NCI-H187 (cell line): Measurements from ENCODE around the gene ARHGEF19.
"Not testable (repeated sequence)": the region's sequence is repeated elsewhere in the genome, so short reads cannot be mapped to it uniquely, and the experiment has no call there.

Experiments used
- DNase-seq, 2 experiments: peaks; one replicate each; lab custom pipeline; 2025; lab: John Stamatoyannopoulos, UW

ARHGEF19 gene

GRCh38 chr1:16244650-16245285, 32.3 kb upstream of the ARHGEF19 start:
- no peak for DNase-seq

- DNase-seq = peak; percentile 44 to 46
These were observed 31.6 kb upstream of the ARHGEF19 start for GRCh38 chr1:16243936-16244649.

GRCh38 chr1:16243215-16243610, 30.8 kb upstream of the ARHGEF19 start:
- no peak for DNase-seq

- no peak for DNase-seq
These were observed 30.2 kb upstream of the ARHGEF19 start for GRCh38 chr1:16242556-16243214.

GRCh38 chr1:16241221-16241708, 28.8 kb upstream of the ARHGEF19 start:
- DNase-seq = no peak

GRCh38 chr1:16239972-16240491, 27.6 kb upstream of the ARHGEF19 start:
- DNase-seq = no peak

- DNase-seq = no peak
These were observed 24.9 kb upstream of the ARHGEF19 start for GRCh38 chr1:16237343-16237830.

- DNase-seq = peak; percentile 83 to 91
These were observed 24.3 kb upstream of the ARHGEF19 start, which contains the start of gene CPLANE2 for GRCh38 chr1:16236511-16237342. Gene CPLANE2, minus strand, starts transcription at chr1:16237183. Its CDS starts 441 bp downstream, at chr1:16236742.

- DNase-seq = no peak
These were observed 23.6 kb upstream of the ARHGEF19 start for GRCh38 chr1:16235944-16236510.

GRCh38 chr1:16235347-16235746, 22.9 kb upstream of the ARHGEF19 start:
- DNase-seq = no peak

- no peak for DNase-seq
These were observed 21.0 kb upstream of the ARHGEF19 start for GRCh38 chr1:16233431-16233830.

- DNase-seq = no peak
These were observed 19.9 kb upstream of the ARHGEF19 start for GRCh38 chr1:16232316-16232710.

GRCh38 chr1:16231331-16232315, 19.2 kb upstream of the ARHGEF19 start:
- no peak for DNase-seq

- no peak for DNase-seq
These were observed 18.3 kb upstream of the ARHGEF19 start for GRCh38 chr1:16230744-16231143.

GRCh38 chr1:16229976-16230740, 17.7 kb upstream of the ARHGEF19 start:
- no peak for DNase-seq

- DNase-seq = peak; percentile 25 to 57
These were observed 14.2 kb upstream of the ARHGEF19 start for GRCh38 chr1:16226490-16227179.

- no peak for DNase-seq
These were observed 13.7 kb upstream of the ARHGEF19 start for GRCh38 chr1:16226129-16226489.

GRCh38 chr1:16224472-16224871, 12.0 kb upstream of the ARHGEF19 start:
- no peak for DNase-seq

GRCh38 chr1:16222716-16223115, 10.3 kb upstream of the ARHGEF19 start:
- not testable (repeated sequence) for DNase-seq
